GM18867 (cell line): ENCODE data around the gene C17orf75.
"Not testable (repeated sequence)": the region's sequence is repeated elsewhere in the genome, so short reads cannot be mapped to it uniquely, and the experiment has no call there.

Experiments used
- ATAC-seq: cut with Tn5 transposase; IDR thresholded peaks from one replicate; pipeline ENCODE4 v1.9.1; 2021; ENCODE audit warnings: mild to moderate bottlenecking, moderate library complexity; ENCODE audit not compliant: unreplicated experiment

The C17orf75 gene, protein sequence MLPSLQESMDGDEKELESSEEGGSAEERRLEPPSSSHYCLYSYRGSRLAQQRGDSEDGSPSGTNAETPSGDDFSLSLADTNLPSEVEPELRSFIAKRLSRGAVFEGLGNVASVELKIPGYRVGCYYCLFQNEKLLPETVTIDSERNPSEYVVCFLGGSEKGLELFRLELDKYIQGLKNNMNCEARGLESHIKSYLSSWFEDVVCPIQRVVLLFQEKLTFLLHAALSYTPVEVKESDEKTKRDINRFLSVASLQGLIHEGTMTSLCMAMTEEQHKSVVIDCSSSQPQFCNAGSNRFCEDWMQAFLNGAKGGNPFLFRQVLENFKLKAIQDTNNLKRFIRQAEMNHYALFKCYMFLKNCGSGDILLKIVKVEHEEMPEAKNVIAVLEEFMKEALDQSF

DNA sequence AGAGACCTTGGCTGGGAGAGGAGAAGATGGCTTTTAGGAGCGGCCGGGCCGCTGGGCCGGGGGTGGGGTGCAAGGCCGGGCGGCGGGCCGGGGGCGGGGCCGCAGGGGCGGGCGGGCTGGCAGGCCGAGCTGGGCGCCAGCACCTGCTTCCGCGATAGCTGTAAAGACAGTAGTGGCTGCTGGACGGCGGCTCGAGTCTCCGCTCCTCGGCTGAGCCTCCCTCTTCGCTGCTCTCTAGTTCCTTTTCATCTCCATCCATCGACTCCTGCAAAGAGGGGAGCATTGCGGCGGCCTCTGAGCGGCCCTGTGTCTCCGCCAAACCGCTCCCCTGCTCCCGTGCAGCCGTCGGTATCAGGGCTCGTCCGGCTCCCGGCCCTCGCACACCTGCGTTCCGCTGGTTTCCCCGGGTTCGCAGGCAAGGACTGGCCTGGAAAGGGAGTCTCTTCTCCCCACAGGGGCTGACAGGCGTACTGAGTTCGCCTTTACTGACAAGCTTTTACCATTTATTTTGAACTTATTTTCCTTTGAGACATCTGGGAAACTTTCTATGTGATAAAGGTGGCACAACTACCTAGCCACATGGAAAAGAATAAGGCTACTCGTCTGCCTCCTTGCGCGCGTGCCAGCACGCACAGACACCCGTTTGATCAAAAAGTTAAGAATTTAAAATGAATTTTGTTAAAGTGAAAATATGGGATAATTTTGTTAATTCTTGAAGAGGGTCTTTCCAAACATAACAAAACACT, at the start of gene C17orf75:
Gene C17orf75 (minus strand): TSS at position 317 of the 746 bp plus-strand sequence. CDS start 34 bp downstream, at position 283.
- ATAC-seq, result peak; percentile 90

DNA sequence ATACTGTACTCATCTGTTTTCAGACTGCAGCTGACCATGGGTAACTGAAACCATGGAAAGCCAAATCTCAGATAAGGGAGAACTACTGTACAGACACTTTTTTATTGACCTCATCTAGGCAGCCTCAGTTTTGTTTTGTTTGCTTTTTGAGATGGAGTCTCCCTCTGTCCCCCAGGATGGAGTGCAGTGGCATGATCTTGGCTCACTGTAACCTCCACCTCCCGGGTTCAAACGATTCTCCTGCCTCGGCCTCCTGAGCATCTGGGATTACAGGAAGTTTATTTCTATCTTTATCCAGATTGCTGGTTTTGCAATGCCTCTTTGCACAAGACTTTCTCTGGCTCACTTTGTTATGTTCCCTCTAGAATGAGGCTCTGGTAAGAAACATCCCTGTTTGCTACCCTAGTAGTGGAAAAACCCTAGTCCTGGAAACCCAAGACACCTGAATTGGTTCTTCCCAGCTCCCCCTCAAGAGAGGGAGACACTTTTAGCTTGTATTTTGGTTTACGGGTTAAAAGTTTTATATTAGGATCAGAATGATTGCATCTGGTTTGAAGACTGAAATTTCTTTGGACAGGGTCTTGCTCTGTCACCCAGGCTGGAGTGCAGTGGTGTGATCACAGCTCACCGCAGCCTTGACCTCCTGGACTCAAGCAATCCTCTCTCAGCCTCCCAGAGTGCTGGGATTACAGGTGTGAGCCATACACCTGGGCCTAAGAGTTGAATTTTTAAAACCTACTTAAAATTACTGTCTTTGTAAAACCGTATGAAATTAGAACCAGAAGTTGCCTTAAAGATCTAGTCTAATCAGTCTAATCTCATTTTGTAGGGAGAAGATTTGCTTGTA, 46.9 kb upstream of the C17orf75 start:
- no peak for ATAC-seq

DNA sequence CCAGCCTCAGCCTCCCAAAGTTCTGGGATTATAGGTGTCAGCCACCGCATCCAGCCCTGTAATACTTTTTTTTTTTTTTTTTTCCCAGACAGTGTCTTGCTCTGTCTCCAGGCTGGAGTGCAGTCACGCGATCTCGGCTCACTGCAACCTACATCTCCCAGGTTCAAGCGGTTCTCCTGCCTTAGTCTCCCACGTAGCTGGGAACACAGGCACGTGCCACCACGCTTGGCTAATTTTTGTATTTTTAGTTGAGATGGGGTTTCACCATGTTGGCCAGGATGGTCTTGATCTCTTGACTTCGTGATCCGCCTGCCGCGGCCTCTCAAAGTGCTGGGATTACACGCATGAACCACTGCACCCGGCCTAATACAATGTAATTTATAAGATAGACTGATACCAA, 46.2 kb upstream of the C17orf75 start:
- not testable (repeated sequence) for ATAC-seq

DNA sequence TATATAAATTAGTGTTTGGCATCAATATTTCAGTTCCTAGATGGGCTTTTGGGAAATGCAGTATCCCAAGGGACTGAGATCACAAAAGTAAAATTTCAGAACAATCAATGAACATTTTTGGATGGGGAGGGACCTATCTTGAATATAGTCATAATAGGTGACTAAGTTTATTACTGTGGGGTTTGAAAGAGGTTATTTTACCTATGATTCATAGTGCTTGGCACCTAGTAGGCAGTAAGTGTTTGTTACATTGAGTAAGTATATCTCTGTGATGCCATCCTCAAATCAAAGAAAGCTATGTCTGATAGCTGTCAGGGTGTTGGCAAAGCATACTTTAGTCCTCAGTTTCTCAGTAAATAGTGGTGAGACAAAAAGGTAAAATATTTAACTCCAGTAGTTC, 44.9 kb upstream of the C17orf75 start:
- no peak for ATAC-seq

DNA sequence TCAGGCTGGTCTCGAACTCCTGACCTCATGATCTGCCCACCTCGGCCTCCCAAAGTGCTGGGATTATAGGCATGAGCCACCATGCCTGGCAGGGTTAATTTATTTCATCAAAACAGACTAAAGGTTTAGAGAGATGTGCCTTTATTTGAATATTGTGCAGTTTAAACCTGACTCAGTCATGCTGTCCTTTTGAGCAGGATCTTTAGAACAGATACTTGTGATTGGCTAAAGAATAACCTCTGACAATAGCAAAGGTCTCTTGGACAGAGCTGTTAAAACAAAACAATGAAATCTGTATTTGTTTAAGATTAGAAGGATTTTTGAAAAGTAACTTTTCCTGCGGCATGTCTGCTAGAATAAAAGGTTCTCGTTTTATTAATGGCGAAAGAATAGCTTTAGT, 44.0 kb upstream of the C17orf75 start:
- no peak for ATAC-seq

DNA sequence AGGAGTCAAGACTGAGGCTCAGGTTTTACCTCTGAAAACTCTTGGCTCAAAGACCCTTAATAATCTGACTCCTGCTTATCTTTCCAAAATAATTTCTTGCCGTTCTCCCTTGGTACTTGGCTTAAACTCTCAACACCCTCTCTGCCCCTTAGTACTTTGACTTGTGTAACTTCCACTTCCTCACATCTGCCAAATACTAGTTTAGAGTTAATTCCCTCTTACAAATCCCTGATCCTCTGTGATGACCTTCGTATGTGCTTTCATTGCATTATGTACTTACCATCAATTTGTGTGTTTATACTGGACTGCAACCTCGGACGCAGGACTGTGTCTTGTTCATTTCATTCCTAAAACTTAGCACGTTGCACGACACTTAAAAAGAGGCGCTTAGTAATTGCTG, 43.1 kb upstream of the C17orf75 start:
- ATAC-seq, result no peak

DNA sequence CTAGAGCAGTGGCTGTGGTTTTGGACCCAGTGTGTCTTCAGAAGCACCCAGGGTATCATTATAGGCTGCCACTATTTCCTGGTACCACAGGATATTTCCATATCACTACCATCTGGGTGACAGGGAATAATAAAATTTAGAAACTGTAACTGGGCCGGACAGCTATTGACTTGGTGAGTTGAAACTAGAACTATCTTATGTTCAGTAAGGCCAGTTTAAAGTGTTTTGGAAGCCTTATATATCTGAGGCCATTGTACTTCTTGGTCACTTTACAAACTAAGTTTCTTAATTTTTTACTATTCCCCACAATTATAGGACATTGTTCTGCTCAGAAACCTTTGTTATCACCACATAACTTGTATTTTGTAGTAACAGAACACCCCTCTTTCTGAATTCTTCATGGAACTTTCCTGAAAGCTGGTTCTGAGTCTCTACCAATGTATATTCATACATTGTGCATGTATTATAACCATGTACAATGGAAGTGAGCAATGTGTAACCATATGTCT, 42.0 kb upstream of the C17orf75 start:
- no peak for ATAC-seq

DNA sequence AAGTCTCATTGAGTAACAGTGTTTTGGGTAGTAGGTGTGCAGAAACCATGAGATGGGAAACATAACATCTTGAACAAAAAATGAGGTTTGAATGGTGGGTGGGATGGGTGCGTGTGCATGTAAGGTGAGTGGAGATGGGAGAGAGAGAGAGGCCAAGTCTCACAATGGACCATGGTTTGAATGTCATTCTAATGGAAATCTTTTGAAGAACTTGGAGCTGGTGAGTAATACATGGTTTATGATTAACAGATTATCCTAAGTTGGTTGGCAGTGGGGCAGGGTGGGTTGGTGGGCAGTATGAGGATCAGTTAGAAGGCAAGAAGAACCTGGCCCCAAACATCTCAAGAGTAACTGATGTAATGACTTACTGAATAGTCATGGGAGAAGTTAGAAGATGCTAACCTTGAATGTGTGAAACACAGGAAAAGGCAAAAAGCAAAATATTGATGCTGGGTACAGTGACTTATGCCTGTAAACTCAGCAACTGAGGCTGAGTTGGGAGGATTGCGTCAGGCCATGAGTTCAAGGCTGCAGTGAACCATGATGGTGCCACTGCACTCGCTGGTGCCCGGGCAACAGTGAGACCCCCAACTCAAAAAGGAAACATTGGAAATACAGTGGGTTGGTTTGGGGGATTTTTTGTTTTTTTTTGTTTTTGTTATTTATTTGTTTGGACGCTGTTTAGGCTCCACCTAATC, 40.7 kb upstream of the C17orf75 start:
- no peak for ATAC-seq

DNA sequence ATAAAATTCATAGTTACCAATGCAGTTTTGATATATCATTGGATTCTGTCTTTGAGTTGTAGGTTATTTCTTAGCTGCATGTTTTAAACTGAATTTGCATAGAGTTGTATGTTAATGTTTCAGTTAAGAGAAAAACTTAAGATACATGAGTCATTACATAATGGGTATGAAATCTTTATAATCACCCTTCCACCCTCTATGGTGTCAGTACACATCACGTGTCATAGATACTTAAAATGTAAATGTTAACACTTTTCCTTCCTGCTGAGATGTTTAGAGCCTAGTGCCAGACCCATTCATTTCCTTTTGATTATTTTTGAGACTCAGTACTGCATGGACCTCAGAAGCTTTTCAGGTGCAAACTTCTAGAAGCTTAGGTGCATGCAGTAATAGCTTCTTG, 28.5 kb upstream of the C17orf75 start:
- ATAC-seq, result no peak

DNA sequence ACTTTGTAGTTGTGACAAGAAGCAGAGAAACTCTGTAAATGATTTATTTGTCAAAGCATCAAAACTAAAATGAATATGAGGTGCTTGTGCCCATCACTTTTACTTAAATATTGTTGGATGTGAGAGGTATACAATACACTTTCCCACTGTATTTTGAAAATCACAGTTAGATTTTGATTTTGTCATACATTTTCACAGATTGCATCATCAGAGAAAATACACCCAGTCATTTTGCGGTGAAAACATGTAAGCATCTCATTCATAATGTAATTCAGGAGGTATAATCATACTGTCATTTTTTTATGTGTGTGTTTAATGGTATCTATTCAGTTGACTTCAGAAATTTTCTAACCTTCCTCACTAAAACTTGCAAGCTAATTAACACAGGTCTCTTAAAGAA, 19.3 kb upstream of the C17orf75 start:
- no peak for ATAC-seq

DNA sequence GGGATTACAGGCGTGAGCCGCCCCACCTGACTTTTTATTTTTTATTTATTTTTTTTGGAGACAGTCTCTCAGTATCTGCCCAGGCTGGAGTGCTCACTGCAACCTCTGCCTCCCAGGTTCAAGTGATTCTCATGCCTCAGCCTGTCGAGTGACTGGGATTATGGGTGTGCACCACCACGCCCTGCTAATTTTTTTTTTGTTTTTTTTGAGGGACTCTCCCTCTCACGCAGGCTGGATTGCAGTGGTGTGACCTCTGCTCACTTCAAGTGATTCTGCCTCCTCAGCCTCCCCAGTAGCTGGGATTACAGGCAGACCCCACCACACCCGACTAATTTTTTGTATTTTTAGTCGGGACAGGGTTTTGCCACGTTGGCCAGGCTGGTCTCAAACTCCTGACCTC, 15.6 kb upstream of the C17orf75 start:
- no peak for ATAC-seq

DNA sequence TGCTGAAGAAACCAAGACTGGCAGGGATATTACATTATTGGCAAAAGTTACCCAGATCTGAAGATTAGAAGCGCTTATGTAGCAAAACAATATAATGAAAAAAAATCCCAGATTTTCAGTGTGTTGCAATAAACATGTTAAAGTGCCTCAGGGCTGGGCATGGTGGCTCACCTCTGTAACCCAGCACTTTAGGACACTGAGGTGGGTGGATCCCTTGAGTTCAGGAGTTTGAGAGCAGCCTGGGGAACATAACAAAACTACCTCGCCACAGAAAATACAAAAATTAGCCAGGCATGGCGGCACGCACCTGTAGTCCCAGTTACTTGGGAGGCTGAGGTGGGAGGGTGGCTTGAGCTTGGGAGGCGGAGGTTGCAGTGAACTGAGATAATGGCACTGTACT, 14.8 kb upstream of the C17orf75 start:
- no peak for ATAC-seq

DNA sequence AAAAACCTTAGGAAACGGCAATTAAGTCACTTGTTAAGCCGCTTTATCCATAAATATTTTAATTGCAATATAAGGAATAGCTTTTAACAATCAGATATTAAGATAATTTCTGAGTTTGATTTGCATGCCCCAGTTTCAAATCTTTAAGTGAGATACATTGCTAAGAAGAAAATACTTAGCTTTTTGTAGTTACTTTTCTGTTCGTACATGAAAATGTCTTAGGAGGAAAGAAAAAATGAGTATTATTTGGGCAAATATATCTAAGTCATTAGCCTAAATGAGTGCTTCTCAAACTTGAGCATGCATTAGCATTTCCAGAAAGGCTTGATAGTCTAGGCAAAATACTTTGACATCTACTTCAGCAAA, 14.4 kb upstream of the C17orf75 start:
- ATAC-seq, result no peak

DNA sequence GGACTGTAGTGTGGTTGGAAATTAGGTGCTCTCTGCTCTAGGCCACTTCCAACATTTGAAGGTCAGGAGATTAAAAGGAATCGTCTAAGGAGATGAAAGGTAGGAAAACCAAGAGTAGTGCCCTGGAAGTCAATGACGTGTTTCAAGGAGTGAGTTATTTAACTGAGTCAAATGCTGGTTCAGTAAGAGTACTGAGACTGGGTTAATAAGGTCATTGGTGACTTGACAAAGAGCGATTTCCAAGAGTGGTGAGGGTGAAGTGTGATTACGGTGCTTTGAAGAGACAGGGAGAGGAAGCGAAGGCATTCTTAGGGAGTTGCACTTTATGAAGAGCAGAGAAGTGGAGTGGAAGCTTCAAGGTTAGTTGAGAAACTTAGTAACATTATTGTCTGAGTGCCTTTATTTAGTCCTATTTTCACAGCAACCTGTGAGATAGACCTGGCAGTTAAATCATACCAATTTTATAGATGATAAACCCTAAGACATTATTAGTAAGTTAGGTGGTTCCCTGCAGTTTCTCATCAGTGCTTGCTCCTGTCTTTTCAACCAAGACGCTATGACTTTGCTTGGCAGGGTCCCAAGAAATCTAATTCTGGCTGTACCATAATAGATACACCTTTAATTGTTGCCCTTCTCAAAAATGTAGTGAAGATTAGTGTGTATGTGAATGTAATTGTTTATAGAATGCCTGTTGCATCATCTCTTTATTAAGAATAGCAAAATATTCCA, 13.8 kb upstream of the C17orf75 start:
- no peak for ATAC-seq

DNA sequence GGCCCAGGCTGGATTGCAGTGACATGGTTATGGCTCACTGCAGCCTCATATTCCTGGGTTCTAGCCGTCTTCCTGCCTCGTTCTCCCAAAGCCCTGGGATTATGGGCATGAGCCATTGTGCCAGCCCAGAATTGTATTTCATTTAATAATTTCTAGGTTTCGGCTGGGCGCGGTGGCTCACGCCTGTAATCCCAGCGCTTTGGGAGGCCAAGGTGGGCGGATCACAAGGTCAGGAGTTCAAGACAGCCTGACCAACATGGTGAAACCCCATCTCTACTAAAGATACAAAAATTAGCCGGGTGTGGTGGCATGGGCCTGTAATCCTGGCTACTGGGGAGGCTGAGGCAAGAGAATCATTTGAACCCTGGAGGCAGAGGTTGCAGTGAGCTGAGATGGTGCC, 10.8 kb upstream of the C17orf75 start:
- not testable (repeated sequence) for ATAC-seq

DNA sequence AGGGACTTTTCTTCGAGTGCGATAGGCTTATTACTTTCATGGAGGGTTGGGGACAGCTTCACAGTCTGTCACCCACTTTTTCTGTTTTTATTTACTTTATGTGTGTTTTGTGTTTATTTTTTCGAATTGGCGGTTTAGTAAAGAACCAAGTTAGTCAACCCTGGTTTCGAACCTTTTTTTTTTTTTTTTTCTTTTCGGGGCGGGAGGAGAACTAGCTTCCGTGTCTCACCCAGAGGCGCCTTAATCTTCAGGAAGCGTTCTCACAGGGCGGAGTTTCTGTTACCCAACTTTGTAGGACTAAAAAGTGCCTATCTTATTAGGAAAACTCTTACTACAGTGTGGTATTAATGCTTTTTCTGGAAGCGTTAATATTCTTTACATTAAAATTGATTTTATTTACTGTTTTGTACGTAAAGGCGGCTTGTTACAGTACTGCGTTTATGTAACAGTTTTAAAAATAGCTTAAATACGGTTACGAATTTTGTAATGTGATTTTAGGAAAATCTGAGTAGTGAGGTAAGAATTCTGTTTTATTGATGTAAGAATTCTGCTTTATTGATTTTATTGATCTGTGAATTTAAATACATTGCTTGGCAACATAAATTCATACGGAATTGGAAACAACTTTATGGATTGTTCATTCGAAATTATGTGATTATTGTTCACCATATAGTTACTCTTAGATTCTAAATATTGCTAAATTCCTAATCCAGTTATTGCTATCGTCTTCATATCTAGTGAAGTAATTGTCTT, 8.9 kb upstream of the C17orf75 start:
- peak; percentile 11 for ATAC-seq

DNA sequence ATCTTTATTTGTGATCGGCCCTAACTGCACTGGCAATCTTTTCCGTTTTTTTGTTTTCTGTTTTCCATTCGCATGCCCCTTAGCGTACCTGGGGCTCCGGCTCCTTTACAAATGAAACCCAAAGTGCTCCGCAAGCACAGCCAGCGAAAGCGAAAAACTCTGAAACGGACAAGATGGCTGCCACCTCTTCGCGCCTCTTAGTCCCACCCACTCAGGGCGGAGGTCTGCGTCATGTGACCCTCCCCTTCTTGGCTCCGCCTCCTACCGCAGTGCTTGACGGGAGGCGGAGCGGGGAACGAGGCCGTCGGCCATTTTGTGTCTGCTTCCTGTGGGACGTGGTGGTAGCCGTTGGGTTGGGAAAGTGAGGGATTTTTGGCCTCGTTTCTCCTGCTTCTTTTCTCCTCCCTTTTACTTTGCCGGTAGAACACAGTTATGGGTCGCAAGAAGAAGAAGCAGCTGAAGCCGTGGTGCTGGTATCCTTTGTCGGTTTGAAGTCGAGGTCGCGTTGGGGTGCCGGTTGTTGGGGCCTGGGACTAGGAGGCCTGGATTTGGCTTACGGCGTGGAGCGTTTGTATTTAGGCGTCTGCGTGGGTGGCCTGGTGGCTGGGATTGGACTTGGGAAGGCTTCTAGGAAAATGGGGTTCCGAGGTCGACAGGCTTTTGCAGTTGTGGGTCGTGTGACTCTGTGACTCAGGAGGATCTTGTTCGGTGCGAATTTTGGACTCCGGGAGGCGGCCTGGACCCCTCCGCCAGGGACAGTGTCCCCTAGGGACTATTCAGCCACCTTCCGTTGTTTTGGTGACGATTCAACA, 8.1 kb upstream of the C17orf75 start, which contains the start of gene ZNF207:
Gene ZNF207 (plus strand): TSS at position 304 of the 812 bp plus-strand sequence. CDS start 129 bp downstream, at position 433.
- ATAC-seq, result peak; percentile 92

DNA sequence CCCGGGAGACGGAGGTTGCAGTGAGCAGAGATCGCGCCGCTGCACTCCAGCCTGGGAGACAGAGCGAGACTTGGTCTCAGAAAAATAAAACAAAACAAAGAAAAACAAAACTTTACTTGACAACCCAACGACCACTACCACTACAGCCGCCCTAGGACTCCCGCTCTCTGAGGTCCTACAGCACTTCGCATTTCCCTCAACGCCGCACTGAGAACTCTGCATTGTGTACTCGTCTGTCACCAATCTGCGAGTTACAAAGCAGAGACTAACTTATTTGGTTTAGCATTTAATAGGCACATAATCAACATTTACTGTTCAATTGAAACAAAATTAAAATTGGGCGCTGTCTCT, 7.5 kb upstream of the C17orf75 start:
- ATAC-seq, result peak; percentile 10

DNA sequence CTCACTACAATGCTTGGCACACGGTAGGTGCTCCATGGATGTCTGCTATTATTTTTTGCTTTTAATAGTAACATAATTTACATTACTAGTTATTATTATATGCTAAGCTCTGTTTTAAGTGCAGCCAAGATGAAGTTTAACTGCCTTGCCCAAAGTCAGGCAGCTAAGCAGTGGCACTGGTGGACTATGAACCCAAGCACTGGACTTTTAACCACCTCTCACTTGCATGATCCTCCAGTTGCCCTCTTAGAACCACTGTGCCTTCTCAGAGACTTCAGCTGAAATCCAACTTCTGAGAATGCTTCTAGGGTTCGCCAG, 6.5 kb upstream of the C17orf75 start:
- no peak for ATAC-seq
